ENCODE data around the gene KLF2. TPM values are rescaled to one million over a fixed set of nuclear protein-coding genes. Genes with fewer than 3 reads are reported as not detected.

Gene KLF2
- total and polyA plus RNA-seq, 4 donors: 8.8 to 64.7 (median 22.9) TPM

DNA sequence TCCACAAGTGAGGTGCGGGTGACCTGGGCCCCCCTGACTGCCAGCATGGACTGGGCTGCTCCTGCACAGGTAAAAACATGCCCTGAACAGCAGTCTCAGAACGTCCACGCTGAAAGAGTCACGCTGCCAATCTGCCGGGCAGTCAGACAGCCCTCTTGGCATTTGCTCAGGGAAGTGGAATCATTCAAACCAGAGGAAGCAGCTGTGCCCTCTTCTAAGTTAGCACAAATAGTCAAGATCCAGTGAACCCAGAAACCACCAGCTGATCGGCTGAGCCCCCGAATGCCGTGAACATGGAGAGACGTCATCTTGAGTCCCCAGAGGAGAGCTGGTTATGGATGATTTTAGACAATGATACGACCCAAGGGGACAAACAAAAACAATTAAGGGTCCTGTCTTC lies 34.4 kb downstream of the KLF2 start:
- no peaks in the 10 kb centered on the region for H3K9me3 ChIP-seq (ENCODE audit: control insufficient read depth, insufficient read depth, low read length)
- 52% methylated on average over 5 of the region's 10 CpGs for WGBS (ENCODE audit: insufficient coverage)
- peak in 1 of 6 donors; percentile 30 for DNase-seq (ENCODE audit: low read depth in 4 of 6, low spot score in 6 of 6)
- no peaks in the 10 kb centered on the region for H3K27me3 ChIP-seq (ENCODE audit: control insufficient read depth, insufficient read depth, low read length)
- H3K4me3 ChIP-seq (ENCODE audit: low read depth, low read length): no peak overlapping the region
- peaks cover 19% of the 10 kb centered on the region for H3K4me1 ChIP-seq (ENCODE audit: control insufficient read depth, insufficient read depth, low read length)
- H3K27ac ChIP-seq (ENCODE audit: low read depth, low read length): no peak overlapping the region
- H3K36me3 ChIP-seq (ENCODE audit: control insufficient read depth, insufficient read depth, low read length): peaks cover 69% of the 10 kb centered on the region

DNA sequence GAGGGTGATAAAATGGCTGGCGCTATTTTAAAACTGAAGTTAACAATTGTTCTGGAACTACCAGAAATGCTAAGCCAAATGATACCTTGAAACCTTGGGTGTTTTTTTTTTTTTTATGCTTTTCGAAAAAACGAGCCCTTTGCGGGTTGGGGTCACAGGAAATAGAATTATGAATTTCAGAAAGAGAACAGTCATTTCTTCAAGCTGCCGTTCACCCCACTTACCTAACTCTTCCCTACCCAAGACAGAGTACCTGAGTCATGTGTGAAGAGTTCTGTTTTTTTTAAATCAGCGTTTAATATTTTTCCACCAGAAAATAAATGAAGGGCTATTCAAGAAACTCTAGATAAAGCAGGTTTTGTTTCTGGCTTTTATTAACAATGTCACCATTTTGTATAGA lies 35.3 kb downstream of the KLF2 start:
- Histone ChIP-seq H3K36me3 (ENCODE audit: control insufficient read depth, insufficient read depth, low read length) (peaks cover 72% of the 10 kb centered on the region), H3K4me3 (ENCODE audit: low read depth, low read length) (no peak overlapping the region), H3K27me3 (ENCODE audit: control insufficient read depth, insufficient read depth, low read length) (no peaks in the 10 kb centered on the region), H3K4me1 (ENCODE audit: control insufficient read depth, insufficient read depth, low read length) (peaks cover 19% of the 10 kb centered on the region), H3K9me3 (ENCODE audit: control insufficient read depth, insufficient read depth, low read length) (no peaks in the 10 kb centered on the region), H3K27ac (ENCODE audit: low read depth, low read length) (no peak overlapping the region)
- no peak for DNase-seq (ENCODE audit: low read depth in 4 of 6, low spot score in 6 of 6)
- 100% methylated on average over 1 of the region's 6 CpGs for WGBS (ENCODE audit: insufficient coverage)

DNA sequence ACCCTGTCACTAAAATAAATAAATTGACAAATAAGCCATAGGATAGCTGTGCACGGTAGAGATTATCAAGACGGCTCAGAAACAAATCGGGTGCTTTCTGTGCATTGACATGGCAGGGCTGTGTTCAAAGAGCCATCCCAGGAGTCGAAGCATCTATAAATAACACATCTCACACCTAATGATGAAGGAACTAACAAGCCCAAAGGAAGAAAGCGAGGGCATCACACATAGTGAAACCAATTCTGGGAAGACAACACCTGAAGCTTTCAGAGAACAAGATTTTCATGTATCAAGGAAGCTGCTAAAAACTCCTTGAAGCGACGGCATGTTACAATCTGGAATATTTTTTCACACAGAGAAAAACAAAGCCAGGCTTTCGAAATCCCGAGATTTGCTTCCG lies 36.1 kb downstream of the KLF2 start:
- Histone ChIP-seq H3K9me3 (ENCODE audit: control insufficient read depth, insufficient read depth, low read length) (no peaks in the 10 kb centered on the region), H3K4me3 (ENCODE audit: low read depth, low read length) (no peak overlapping the region), H3K27me3 (ENCODE audit: control insufficient read depth, insufficient read depth, low read length) (no peaks in the 10 kb centered on the region), H3K27ac (ENCODE audit: low read depth, low read length) (no peak overlapping the region), H3K4me1 (ENCODE audit: control insufficient read depth, insufficient read depth, low read length) (peaks cover 15% of the 10 kb centered on the region), H3K36me3 (ENCODE audit: control insufficient read depth, insufficient read depth, low read length) (peaks cover 74% of the 10 kb centered on the region)
- 94% methylated on average over 6 of the region's 10 CpGs for WGBS (ENCODE audit: insufficient coverage)
- no peak for DNase-seq (ENCODE audit: low read depth in 4 of 6, low spot score in 6 of 6)

DNA sequence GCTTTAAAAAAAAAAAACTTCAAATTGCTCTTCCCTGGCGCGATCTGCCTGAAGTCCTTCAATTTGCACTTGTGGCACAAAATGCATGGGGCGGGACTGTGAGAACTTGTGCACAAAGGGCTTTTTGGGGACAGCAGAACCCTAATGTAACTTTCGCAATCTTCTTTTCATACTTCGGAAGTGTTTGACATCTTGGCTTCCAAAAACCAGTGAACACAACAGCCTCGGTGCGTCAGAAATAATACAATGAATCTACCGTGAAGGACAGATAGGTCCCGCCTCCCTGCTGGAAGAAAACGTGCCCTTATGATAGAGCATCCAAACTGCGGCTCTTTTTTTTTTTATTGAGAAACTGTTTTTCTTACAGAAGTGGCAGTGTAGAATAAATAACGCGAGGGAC lies 36.6 kb downstream of the KLF2 start:
- no peak overlapping the region for H3K4me3 ChIP-seq (ENCODE audit: low read depth, low read length)

DNA sequence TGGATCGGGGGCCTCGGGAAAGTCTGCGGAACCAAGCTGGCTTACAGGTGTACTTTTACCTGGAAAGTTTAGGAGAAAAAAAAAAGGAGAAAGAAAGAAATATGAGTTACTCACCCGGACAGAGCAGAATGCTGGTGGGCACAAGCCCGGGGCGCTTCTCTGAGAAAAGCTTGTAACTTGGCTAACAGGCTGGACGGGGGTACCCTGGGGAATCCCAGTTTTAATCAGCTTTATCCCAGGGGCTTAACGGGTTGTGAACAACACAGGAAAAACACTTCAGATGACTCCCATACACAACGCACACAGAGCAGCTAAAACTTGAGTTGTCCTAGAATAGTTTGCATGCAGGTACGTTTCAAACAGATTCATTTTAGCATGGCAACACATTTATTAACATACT lies 37.3 kb downstream of the KLF2 start:
- H3K27me3 ChIP-seq (ENCODE audit: control insufficient read depth, insufficient read depth, low read length): no peaks in the 10 kb centered on the region
- H3K4me3 ChIP-seq (ENCODE audit: low read depth, low read length): no peak overlapping the region
- H3K4me1 ChIP-seq (ENCODE audit: control insufficient read depth, insufficient read depth, low read length): peaks cover 19% of the 10 kb centered on the region
- H3K9me3 ChIP-seq (ENCODE audit: control insufficient read depth, insufficient read depth, low read length): no peaks in the 10 kb centered on the region
- WGBS (ENCODE audit: insufficient coverage): 89% methylated on average over 8 of the region's 10 CpGs
- peaks cover 69% of the 10 kb centered on the region for H3K36me3 ChIP-seq (ENCODE audit: control insufficient read depth, insufficient read depth, low read length)
- H3K27ac ChIP-seq (ENCODE audit: low read depth, low read length): no peak overlapping the region
- DNase-seq (ENCODE audit: low read depth in 4 of 6, low spot score in 6 of 6): peak in 1 of 6 donors; percentile 22

More for the DNA sequence above, 36.6 kb downstream of the KLF2 start:
- Histone ChIP-seq H3K27ac (ENCODE audit: low read depth, low read length) (no peak overlapping the region), H3K36me3 (ENCODE audit: control insufficient read depth, insufficient read depth, low read length) (peaks cover 70% of the 10 kb centered on the region), H3K9me3 (ENCODE audit: control insufficient read depth, insufficient read depth, low read length) (no peaks in the 10 kb centered on the region), H3K27me3 (ENCODE audit: control insufficient read depth, insufficient read depth, low read length) (no peaks in the 10 kb centered on the region), H3K4me1 (ENCODE audit: control insufficient read depth, insufficient read depth, low read length) (peaks cover 16% of the 10 kb centered on the region)
- WGBS (ENCODE audit: insufficient coverage): 62% methylated on average over 11 of the region's 13 CpGs
- no peak for DNase-seq (ENCODE audit: low read depth in 4 of 6, low spot score in 6 of 6)

DNA sequence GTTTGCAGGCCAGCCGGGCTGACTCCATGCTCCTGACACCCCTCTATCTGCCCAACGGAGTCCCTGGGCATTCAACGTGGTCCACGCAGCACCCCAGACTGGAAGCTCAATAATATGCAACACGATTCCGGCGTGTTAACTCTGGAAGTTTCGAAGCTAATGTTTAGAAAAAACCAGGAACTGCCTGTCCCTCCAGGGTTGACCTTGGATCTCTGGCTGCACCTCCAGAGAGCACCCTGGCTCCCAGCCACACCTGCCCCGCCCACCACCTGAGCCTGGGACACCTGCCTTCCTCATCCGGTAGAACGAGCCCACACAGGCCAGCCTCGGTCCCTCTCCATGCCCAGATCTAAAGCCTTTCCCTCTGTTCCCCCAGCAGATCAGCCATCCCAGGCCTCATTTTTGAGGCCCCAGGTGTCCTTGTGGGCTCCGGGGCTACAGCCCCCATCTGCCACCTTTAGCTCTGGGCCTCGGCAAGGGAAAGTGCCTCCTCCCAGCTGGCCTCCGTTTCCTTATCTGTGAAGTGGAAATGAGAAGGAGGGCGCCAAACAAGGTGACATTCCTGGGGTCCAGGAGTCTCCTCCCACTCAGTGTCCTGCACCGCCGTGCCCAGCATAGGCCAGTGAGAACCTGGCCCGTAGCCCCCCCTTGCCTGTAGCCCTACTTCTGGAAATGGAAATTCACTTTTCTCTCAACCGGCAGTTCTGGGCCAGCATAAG lies 38.7 kb downstream of the KLF2 start:
- no peaks in the 10 kb centered on the region for H3K9me3 ChIP-seq (ENCODE audit: control insufficient read depth, insufficient read depth, low read length)
- DNase-seq (ENCODE audit: low read depth in 4 of 6, low spot score in 6 of 6): no peak
- no peak overlapping the region for H3K4me3 ChIP-seq (ENCODE audit: low read depth, low read length)
- H3K27ac ChIP-seq (ENCODE audit: low read depth, low read length): no peak overlapping the region
- peaks cover 55% of the 10 kb centered on the region for H3K36me3 ChIP-seq (ENCODE audit: control insufficient read depth, insufficient read depth, low read length)
- WGBS (ENCODE audit: insufficient coverage): 89% methylated on average over 19 of the region's 20 CpGs
- peaks cover 18% of the 10 kb centered on the region for H3K4me1 ChIP-seq (ENCODE audit: control insufficient read depth, insufficient read depth, low read length)
- H3K27me3 ChIP-seq (ENCODE audit: control insufficient read depth, insufficient read depth, low read length): no peaks in the 10 kb centered on the region

DNA sequence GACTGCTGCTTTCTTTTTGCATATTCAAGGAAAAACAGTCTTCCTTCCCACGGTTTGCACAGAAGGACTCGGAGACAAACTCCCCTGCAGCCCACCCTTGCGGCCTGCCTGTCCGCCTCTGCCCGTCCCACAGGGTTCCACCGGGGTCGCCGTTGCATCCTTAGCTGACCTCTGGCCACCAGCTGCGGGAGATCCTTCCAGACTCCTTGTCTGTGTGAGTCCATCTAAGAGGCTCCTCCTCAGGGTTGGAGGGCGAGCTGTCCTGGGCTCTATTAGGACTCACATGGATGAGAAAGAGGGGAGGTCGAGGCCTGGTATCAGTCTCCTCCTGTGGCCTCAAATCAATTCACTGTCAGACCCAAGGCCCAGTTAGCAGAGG lies 39.2 kb downstream of the KLF2 start:
- 74% methylated on average over 10 of the region's 11 CpGs for WGBS (ENCODE audit: insufficient coverage)
- DNase-seq (ENCODE audit: low read depth in 4 of 6, low spot score in 6 of 6): no peak
- Histone ChIP-seq H3K27ac (ENCODE audit: low read depth, low read length) (no peak overlapping the region), H3K4me3 (ENCODE audit: low read depth, low read length) (no peak overlapping the region), H3K9me3 (ENCODE audit: control insufficient read depth, insufficient read depth, low read length) (no peaks in the 10 kb centered on the region), H3K36me3 (ENCODE audit: control insufficient read depth, insufficient read depth, low read length) (peaks cover 50% of the 10 kb centered on the region), H3K4me1 (ENCODE audit: control insufficient read depth, insufficient read depth, low read length) (peaks cover 18% of the 10 kb centered on the region), H3K27me3 (ENCODE audit: control insufficient read depth, insufficient read depth, low read length) (no peaks in the 10 kb centered on the region)

DNA sequence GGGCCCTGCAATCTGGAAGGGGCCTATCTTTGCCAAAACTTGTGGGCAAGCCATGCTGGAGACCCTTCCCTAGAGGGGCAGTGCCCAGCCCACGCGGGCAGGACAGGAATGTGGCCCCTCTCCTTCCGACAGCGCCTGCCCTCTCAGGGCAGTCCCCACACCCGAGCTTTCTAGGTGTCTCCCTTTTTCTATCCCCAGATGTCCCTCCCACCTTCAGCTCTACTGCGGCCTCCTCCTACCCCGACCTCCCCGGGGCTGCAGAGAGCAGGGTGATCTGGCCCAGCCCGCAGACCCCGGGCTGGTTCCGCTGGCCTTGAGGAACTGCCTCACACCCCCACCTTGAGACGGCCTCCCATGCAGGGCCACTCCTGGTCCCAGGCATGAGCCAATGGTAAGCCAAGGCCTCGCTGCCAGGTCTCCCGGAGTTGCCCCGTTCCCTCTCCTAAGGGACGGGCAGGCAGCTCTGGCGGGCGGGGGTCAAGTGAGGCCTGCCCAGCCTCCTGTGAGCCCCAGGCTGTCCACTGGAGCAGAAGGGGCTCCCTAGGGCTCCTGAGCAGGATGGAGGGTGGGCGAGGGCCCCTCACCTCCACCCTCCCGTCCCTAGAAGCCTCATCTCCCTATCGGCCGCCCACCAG lies 39.7 kb downstream of the KLF2 start:
- peaks cover 19% of the 10 kb centered on the region for H3K4me1 ChIP-seq (ENCODE audit: control insufficient read depth, insufficient read depth, low read length)
- H3K9me3 ChIP-seq (ENCODE audit: control insufficient read depth, insufficient read depth, low read length): no peaks in the 10 kb centered on the region
- no peak for DNase-seq (ENCODE audit: low read depth in 4 of 6, low spot score in 6 of 6)
- no peaks in the 10 kb centered on the region for H3K27me3 ChIP-seq (ENCODE audit: control insufficient read depth, insufficient read depth, low read length)
- 91% methylated on average over 20 of the region's 22 CpGs for WGBS (ENCODE audit: insufficient coverage)
- H3K4me3 ChIP-seq (ENCODE audit: low read depth, low read length): no peak overlapping the region
- peaks cover 45% of the 10 kb centered on the region for H3K36me3 ChIP-seq (ENCODE audit: control insufficient read depth, insufficient read depth, low read length)
- no peak overlapping the region for H3K27ac ChIP-seq (ENCODE audit: low read depth, low read length)

DNA sequence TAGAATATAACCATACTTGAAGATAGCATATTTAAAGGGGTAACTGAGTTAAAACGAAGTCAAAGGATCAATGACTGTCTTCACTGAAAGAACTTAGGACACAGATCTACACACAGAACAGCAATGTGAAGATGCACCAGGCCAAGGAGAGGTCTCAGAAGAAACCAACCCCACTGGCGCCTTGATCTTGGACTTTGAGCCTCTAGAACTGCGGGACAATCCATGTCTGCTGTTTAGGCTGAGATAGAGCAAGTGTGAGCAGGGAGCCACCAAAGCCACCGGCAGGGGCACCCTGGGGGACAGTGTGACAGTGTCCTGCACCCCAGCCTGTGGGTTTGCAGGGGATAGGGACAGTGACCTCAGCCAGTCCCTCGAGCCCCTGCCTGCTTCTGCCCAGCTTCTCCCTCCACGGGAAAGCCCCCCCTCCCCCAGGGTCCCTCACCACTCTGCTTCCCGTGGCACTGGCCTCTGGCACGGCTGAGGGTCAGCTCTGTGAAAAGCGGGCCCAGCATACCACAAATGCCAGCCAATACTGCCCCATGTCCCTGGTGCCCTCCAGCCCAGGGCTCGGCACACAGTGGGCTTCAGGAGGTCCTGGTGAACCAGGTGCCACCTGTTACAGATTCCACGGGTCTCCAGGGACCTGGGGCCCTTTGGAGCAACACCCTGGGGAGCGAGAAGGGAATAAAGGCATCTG lies 40.8 kb downstream of the KLF2 start:
- Histone ChIP-seq H3K9me3 (ENCODE audit: control insufficient read depth, insufficient read depth, low read length) (no peaks in the 10 kb centered on the region), H3K4me1 (ENCODE audit: control insufficient read depth, insufficient read depth, low read length) (peaks cover 30% of the 10 kb centered on the region), H3K36me3 (ENCODE audit: control insufficient read depth, insufficient read depth, low read length) (peaks cover 51% of the 10 kb centered on the region), H3K4me3 (ENCODE audit: low read depth, low read length) (no peak overlapping the region), H3K27ac (ENCODE audit: low read depth, low read length) (no peak overlapping the region), H3K27me3 (ENCODE audit: control insufficient read depth, insufficient read depth, low read length) (no peaks in the 10 kb centered on the region)
- no peak for DNase-seq (ENCODE audit: low read depth in 4 of 6, low spot score in 6 of 6)
- WGBS (ENCODE audit: insufficient coverage): 91% methylated on average over 12 of the region's 12 CpGs
